Measurements from ENCODE around the gene SDR39U1.
A peak's percentile ranks its signal among the peaks of the same experiment; 100 is the strongest.

The SDR39U1 gene

DNA sequence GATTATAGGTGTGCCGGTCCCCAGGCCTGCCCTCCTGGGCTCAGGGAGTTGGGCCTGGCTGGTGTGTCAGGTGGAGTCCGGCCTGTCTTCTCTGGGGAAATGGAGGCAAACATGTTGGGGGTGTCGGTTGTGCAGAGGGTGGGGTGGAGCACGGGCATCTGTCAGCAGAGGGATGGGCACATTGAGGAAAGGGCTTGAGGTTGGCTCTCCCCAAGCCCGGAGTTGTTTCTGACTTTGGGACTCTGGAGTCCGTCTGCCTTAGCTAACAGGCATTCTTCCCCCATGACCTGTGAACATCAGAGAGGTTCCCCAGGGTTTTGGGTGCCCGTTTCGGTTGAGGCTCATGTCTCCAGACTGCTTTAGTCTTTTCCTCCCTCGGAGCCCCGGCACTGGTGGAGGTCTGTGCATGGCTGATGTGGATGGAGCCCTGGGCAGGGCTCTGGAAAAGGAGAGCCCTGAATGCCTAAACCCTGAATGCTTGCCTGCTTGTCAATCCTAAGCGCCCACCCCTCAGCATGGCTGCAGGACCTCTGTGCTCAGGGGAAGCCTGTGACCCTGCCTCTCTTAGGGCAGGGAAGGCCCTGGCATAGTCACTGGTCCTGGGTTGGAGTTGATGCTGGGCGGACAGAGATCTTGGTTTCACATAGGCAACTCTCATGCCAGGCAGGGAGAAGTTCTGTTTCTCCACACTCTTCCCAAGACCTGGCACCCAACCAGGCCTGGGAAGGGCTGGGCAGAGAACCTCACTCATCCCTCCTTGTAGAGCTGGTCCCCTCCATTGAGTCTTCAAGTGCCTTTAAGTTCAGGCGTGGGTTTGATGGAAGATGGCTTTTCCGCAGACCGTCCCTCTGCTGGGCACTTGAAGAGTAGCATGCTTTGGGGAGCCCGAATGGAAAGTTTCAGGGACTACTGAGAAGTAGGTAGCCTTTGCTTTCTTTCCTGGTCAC lies 30.9 kb downstream of the SDR39U1 start:
- peak; percentile 51 for DNase-seq (ENCODE audit: low spot score)

- DNase-seq (ENCODE audit: low spot score): no peak
Observed at GRCh38 chr14:24409956-24410355, 32.6 kb downstream of the SDR39U1 start.

GRCh38 chr14:24409192-24409591 lies 33.4 kb downstream of the SDR39U1 start:
- DNase-seq (ENCODE audit: low spot score): no peak

GRCh38 chr14:24408764-24409163 lies 33.8 kb downstream of the SDR39U1 start:
- DNase-seq (ENCODE audit: low spot score): no peak

DNA sequence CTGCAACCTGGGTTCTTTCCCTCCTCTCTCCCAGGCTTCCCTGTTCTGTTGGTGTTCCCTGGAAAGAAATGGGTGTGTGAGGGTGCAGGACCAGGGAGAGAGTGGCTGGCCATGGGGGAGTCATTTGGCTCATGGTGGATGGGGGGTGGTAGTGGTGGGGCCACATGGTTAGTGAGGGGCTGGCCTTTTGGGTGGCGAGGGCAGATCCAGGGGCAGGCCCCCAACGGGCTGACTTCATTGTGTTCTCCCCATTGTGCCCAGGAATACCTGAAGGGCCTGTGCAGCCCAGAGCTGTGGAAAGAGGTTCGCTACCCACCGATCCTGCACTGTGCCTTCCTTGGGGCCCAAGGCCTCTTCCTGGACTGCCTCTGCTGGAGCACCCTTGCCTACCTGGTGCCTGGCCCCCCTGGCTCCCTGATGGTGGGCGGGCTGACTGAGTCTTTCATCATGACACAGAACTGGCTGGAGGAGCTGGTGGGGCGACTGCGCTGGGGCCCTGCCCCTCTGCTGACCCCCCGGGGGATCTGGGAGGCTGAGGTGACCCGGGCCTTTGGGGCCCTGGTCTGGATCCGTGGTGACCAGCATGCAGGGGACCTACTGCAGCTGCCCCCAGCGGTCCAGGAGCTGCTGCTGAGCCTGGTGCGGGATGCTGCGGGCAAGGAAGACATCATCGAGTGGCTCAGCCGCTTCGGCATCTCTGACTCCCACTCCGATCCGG lies 34.8 kb downstream of the SDR39U1 start:
- no peak for DNase-seq (ENCODE audit: low spot score)

DNA sequence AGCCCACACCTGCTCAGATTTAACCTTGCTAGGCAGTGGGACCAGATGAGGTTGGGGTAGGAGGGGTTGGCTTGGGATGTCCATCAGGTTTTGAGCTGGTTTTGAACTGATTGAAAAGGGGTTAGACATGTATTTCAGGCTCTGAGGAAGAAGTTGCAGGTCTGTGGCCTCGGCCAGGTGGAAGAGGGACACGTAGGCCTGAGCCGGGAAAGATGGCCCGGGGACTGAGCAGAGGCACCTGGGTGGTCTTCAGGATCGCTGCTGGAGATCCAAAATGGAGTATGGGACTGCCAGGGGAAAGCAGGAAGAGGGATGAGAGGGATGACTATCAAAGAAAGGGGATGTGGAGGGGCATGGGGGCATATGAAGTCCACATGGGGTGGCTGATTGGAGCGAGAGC lies 36.2 kb downstream of the SDR39U1 start:
- no peak for DNase-seq (ENCODE audit: low spot score)

DNA sequence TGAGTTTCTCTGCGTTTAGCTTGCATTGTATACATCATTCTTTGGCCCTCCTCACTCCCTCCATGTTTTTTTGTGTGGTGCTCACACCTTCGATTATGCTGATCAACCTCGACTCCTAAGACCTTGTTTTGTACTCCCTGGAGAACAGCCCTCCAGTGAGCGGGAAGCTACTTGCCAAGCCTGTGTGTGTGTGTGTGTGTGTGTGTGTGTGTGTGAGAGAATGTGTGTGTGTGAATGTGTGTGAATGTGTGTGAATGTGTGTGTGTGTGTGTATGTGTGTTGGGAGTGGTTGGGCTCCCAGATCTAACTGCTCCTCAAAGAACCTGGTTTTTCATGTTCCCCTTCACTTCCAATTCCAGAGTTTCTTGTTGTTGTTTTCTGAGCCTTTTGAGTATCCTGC lies 37.8 kb downstream of the SDR39U1 start:
- no peak for DNase-seq (ENCODE audit: low spot score)

- no peak for DNase-seq (ENCODE audit: low spot score)
Observed at GRCh38 chr14:24403294-24403998, 39.1 kb downstream of the SDR39U1 start.

DNA sequence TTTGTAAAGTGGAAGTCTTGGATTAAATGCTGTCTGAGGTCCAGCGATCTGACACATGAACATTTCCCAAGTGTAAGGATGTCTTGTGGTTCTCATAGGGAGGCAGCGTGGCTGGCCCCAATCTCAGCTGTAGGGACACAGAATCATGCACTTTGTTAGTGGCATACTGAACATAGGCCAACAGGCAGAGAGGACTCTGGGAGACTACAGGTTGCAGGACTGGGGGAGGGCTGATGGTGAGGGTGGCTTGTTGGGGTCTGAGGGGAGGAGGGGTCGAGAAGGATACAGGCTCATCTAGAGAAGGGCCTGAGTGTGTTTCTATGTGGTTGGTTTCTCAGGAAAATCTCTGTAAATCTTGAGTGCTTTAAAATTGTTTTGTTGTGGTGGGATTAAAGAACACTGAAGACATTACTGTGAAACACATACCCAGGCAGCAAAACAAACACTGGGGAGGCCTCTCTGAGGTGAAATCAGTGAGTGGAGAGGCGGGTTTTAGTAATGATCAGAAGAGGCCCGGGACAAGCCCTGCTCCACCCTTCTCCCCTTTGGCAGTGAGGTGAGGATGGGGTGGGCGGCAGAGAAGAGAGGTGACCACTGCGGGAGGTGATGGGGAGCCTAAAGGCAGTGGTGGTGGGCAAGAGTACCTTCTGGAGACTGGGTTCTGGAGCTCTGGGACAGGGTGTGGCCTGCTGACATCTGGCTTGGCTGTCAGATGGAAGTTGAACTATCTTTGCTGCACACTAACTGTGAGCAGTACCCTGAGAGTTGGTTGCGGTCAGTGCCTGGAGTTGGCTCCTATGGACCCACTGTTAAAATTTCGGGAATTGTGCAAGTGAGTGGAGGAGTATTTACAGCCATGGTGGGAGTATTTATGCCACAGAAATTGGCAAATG lies 40.5 kb downstream of the SDR39U1 start:
- DNase-seq (ENCODE audit: low spot score): no peak

GRCh38 chr14:24399999-24400718 lies 42.4 kb downstream of the SDR39U1 start:
- DNase-seq (ENCODE audit: low spot score): no peak

DNA sequence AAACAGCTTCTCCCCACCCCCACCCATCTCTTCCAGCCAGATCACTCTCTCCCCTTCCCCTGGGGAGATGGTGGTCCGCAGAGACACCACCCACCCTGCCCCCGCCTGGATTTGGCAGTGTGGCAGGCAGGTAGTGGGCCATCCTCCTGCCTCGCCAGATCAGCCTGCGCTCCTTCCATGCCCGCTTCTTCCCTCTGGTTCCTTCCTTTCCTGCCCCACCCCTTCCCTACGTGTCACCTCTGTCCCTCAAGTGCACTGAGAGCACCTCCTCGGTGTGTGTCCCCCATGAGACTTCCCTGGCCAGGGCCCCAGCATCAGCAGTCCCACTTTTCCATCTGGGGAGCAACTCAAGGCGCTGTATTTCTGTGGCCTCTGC lies 43.1 kb downstream of the SDR39U1 start:
- no peak for DNase-seq (ENCODE audit: low spot score)

- DNase-seq (ENCODE audit: low spot score): no peak
Observed at GRCh38 chr14:24398653-24399446, 43.7 kb downstream of the SDR39U1 start, which contains the start of gene NYNRIN. TSS of gene NYNRIN (plus strand) at chr14:24399003. CDS start at chr14:24399247, 244 bp downstream.

- DNase-seq (ENCODE audit: low spot score): no peak
Observed at GRCh38 chr14:24398293-24398652, 44.3 kb downstream of the SDR39U1 start.

- no peak for DNase-seq (ENCODE audit: low spot score)
Observed at GRCh38 chr14:24397639-24398292, 44.8 kb downstream of the SDR39U1 start.

GRCh38 chr14:24395609-24396582 lies 46.7 kb downstream of the SDR39U1 start:
- no peak for DNase-seq (ENCODE audit: low spot score)

DNA sequence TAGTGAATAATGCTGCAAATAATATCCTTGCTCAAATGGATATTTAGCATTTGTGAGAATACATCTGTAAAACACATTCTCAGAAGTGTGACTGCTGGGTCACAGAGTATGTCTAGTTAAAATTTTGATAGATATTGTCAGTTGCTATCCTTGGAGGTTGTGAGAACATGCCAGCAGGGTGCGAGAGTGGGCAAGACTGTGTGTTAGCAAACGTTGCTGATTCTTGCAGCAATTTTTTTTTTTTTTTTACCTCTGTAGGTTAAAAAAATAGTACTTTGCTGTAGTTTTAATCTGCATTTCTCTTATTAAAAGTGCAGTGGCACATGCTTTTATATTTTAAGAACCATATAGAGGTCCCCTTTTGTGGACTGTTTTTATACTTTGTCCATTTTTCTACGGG lies 48.3 kb downstream of the SDR39U1 start:
- DNase-seq (ENCODE audit: low spot score): peak; percentile 19

DNA sequence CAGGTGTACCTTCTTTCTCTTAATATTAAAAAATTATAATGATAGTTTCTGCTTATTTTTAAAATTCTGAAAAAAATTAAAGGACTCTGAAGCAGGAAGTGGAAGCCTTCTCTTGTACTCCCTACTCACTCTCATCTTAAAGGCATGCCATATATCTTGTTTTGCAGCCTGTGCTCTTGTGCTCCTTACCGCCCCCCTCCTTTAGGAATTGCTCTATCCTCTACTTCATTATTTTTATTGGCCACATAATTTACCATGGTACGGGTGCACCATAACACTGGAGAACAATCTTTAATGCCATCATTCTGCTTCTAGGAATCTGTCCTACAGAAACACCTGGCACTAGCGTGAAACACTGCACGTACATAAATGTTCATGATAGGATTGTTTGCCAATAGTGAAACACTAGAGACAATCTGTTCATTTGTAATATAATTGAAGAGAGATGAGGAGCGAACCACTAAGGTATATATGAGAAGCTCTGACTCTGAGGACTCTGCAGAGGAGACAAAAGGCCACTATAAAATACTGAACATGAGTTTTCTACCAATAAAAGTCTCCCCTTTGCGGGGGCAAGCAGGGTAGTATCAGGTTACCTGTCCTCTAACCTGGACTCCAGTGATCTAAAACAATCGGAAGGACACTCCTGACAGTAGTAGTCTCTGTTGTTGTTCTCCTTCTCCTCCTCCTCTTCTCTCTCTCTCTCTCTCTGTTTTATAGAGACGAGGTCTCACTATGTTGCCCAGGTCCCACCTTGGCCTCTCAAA lies 50.1 kb downstream of the SDR39U1 start:
- DNase-seq (ENCODE audit: low spot score): no peak

Data from CD4-positive, alpha-beta T cell treated with Interleukin-2 at 100 ng/mL for 4 hours (primary cell).